OCI-LY7 (cell line): Measurements from ENCODE around the gene DISC1. TPM values are rescaled to one million over a fixed set of nuclear protein-coding genes. Genes with fewer than 3 reads are reported as not detected.

Experiments used
- BruUV-seq: library from RNA; stranded (reverse); fragments of 400-500 nt; replicated peaks from 2 replicates; lab custom pipeline; 2021; lab: Mats Ljungman, UMichigan
- CTCF ChIA-PET: fragments of 300-600 bp; sonication (Branson Sonifier 250); formaldehyde crosslinking; loops from one replicate; lab custom pipeline; 2022; ENCODE audit warnings: antibody characterized with exemption; ENCODE audit not compliant: unreplicated experiment; lab: Charles Lee
- POLR2A ChIA-PET: fragments of 300-600 bp; sonication (Branson Sonifier 250); formaldehyde crosslinking; loops from one replicate; lab custom pipeline; 2022; ENCODE audit warnings: antibody characterized with exemption; lab: Charles Lee
- DNase-seq: peaks from one replicate; pipeline ENCODE4 v3.0.0-alpha.2; 2015; ENCODE audit warnings: low spot score
- H2AFZ ChIP-seq: fragments of 200-600 bp; sonication (generic), shearing (Covaris generic); 2 replicates; pipeline ENCODE4 v1.6.1; 2014; ENCODE audit warnings: mild to moderate bottlenecking, antibody characterized with exemption, low read length, moderate library complexity
- H3K27ac ChIP-seq: fragments of 200-600 bp; sonication (generic); 2 replicates; pipeline ENCODE4 v1.5.1; 2014; ENCODE audit warnings: mixed run types, low read depth, mild to moderate bottlenecking, moderate library complexity, low read length, inconsistent platforms; ENCODE audit not compliant: poor library complexity, severe bottlenecking
- H3K36me3 ChIP-seq: fragments of 200-600 bp; sonication (generic); 2 replicates; pipeline ENCODE4 v1.6.1; 2014; ENCODE audit warnings: mild to moderate bottlenecking, antibody characterized with exemption, low read length, moderate library complexity, mixed read lengths; ENCODE audit not compliant: insufficient read depth
- H3K4me1 ChIP-seq: fragments of 200-600 bp; sonication (generic); 2 replicates; pipeline ENCODE4 v1.5.1; 2014; ENCODE audit warnings: mild to moderate bottlenecking, low read length; ENCODE audit not compliant: insufficient read depth, poor library complexity, severe bottlenecking
- H3K4me2 ChIP-seq: fragments of 200-600 bp; sonication (generic); 2 replicates; pipeline ENCODE4 v1.6.1; 2014; ENCODE audit warnings: mild to moderate bottlenecking, low read length
- H3K4me3 ChIP-seq: fragments of 200-600 bp; sonication (generic); 2 replicates; pipeline ENCODE4 v1.5.1; 2014; ENCODE audit warnings: mild to moderate bottlenecking, low read depth, low read length; ENCODE audit not compliant: poor library complexity, severe bottlenecking
- H3K79me2 ChIP-seq: fragments of 200-600 bp; sonication (generic); 2 replicates; pipeline ENCODE4 v1.6.1; 2016; ENCODE audit warnings: low read depth, mild to moderate bottlenecking, low read length, moderate library complexity, mixed read lengths; ENCODE audit not compliant: insufficient read depth
- H3K9me2 ChIP-seq: fragments of 200-600 bp; sonication (generic); 2 replicates; pipeline ENCODE4 v1.6.1; 2016; ENCODE audit warnings: mild to moderate bottlenecking, low read length, mixed read lengths; ENCODE audit not compliant: insufficient read depth
- H3K9me3 ChIP-seq: fragments of 200-600 bp; sonication (generic); 2 replicates; pipeline ENCODE4 v1.6.1; 2014; ENCODE audit warnings: mild to moderate bottlenecking, mixed run types, low read length, mixed read lengths
- H4K20me1 ChIP-seq: fragments of 200-600 bp; sonication (generic); 2 replicates; pipeline ENCODE4 v1.6.1; 2014; ENCODE audit warnings: mild to moderate bottlenecking, antibody characterized with exemption, low read length, moderate library complexity, mixed read lengths; ENCODE audit not compliant: insufficient read depth
- CTCF ChIP-seq: fragments of 200-600 bp; sonication (generic); conservative IDR thresholded peaks from 2 replicates; pipeline ENCODE4 v1.5.1; 2014; ENCODE audit warnings: mild to moderate bottlenecking, antibody characterized with exemption, low read length, moderate library complexity, mixed read lengths
- EZH2phosphoT487 ChIP-seq: fragments of 200-600 bp; sonication (generic); IDR thresholded peaks from 2 replicates; pipeline ENCODE4 v1.6.1; 2018; ENCODE audit warnings: low read depth, borderline replicate concordance, mild to moderate bottlenecking, mixed run types, antibody characterized with exemption, low read length, moderate library complexity, mixed read lengths
- intact Hi-C: fragments of 100-400 bp; cut with micrococcal nuclease; formaldehyde crosslinking; loops from one replicate; pipeline ENCODE4 v1.10.0; 2022; ENCODE audit not compliant: unreplicated experiment
- total RNA-seq, 2 experiments: library from RNA; depleted of rRNA in 1 of 2; stranded (reverse); fragments of >200 nt in 1 of 2; shearing (Covaris generic) in 1 of 2; gene quantifications; 2 replicates each; pipeline ENCODE4 v1.2.3, GENCODE V29; 2014 to 2022

The DISC1 gene
- total RNA-seq, 2 experiments from 2014 or later = 0.91 TPM; not detected in 1

GRCh38 chr1:231729544-231729943 lies 103.0 kb downstream of the DISC1 start:
- ChIA-PET POLR2A (interaction anchor here (0.7 to 1.0 kb wide), 3 partner anchors 13 to 612 kb away, joined by 3 read pairs; no protein-coding TSS in a partner anchor), CTCF (no interaction called here)
- no peaks in the 10 kb centered on the region for H3K4me1 ChIP-seq
- no peaks in the 10 kb centered on the region for H4K20me1 ChIP-seq
- H3K79me2 ChIP-seq = no peaks in the 10 kb centered on the region
- no peak overlapping the region for H3K4me2 ChIP-seq
- intact Hi-C loops = no loop called here
- BruUV-seq = no TSS peak
- no peak for DNase-seq
- H3K36me3 ChIP-seq = no peaks in the 10 kb centered on the region
- H3K27ac ChIP-seq = no peak overlapping the region
- H3K9me3 ChIP-seq = no peaks in the 10 kb centered on the region
- H3K9me2 ChIP-seq = no peaks in the 10 kb centered on the region
- TF ChIP-seq EZH2phosphoT487 = no peak
- TF ChIP-seq CTCF = no peak
- H3K4me3 ChIP-seq = no peak overlapping the region
- H2AFZ ChIP-seq = no peak overlapping the region

GRCh38 chr1:231731268-231731667 lies 104.7 kb downstream of the DISC1 start:
- ChIA-PET POLR2A (interaction anchor here (1.1 kb wide), 1 partner anchor 14 kb away, joined by 3 read pairs; no protein-coding TSS in a partner anchor), CTCF (no interaction called here)
- BruUV-seq = no TSS peak

More at GRCh38 chr1:231731268-231731667, 104.7 kb downstream of the DISC1 start:
- H3K27ac ChIP-seq = no peak overlapping the region
- intact Hi-C loops = no loop called here
- no peaks in the 10 kb centered on the region for H4K20me1 ChIP-seq
- no peaks in the 10 kb centered on the region for H3K36me3 ChIP-seq
- no peaks in the 10 kb centered on the region for H3K79me2 ChIP-seq
- no peaks in the 10 kb centered on the region for H3K9me3 ChIP-seq
- H3K4me3 ChIP-seq = no peak overlapping the region
- no peak overlapping the region for H2AFZ ChIP-seq
- DNase-seq = no peak
- no peaks in the 10 kb centered on the region for H3K9me2 ChIP-seq
- TF ChIP-seq EZH2phosphoT487 (no peak), CTCF (no peak)
- H3K4me2 ChIP-seq = no peak overlapping the region
- no peaks in the 10 kb centered on the region for H3K4me1 ChIP-seq
